ENCODE data around the gene PLP1.

Gene PLP1

DNA sequence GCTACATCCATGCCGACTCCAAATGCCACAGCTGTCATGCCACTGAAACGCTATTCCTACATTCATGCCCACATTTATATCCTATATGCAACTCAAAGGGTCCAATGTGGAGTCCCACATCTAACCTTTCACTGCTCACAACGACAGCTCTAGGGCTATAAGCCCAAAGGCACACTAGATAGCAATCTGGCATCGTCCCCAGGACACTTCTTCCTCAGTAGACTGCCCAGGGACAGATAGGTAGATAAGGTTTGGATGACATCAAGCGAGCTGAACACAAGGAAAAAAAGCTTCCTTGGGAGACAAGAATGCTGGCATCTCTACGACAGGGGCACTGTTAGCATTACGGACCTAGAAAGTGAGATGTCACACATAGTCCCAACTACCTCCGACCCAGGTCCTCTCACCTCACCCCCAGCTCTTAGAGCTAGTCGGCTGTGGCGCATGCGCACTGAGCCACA is 54.7 kb downstream of the PLP1 start:
- DNase-seq, result no peak

DNA sequence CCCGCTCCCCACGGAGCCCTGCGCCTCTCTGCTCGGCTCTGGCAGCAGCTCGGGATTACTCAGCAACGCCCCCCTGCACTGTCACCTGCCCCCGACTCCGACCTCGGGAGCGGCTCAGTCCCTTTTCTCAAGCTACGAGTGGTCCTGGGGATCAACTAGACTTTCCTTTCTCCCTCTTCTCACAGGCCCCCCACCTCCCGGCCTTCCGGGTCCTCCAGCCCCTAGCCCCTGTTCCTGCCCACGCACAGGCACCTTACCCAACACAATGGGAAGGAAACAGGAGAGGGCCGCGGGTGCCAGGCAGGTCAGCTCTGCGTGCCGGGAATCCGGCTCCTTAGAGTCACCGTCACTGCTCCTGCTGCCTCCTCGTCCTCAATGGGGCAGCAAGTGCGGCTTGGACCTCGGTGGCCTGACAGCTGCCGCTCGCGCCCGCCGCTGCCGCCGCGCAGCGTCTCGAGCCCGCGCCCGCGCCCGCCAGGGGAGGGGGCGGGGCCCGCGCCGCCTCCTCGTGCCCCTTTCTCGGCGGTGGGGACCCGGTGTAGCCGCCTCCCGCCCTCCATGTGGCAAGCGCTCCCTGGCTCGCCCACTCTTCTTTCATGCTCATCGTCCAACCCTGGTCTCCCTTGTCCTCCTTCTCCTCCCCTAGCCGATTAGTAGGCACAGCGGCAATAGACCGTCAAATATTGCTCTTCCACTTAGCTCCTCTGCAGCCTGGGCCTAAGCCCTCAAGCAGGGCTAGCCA is 55.3 kb downstream of the PLP1 start, which contains the start of gene RAB9B:
Gene RAB9B, minus strand, starts transcription at position 455 of the 742 bp plus-strand sequence. CDS start 6,473 bp downstream, outside the sequence.
- DNase-seq, result peak; percentile 53

- no peak for DNase-seq
These were observed 62.8 kb downstream of the PLP1 start for GRCh38 chrX:103839404-103839803.
